Coronary artery (tissue), 2 donors: ENCODE data around the gene TAF1C.

Experiments used
- DNase-seq: peaks from one replicate; pipeline ENCODE4 v3.0.0-alpha.2; 2017; ENCODE audit warnings: low spot score
- H3K27ac ChIP-seq, 2 donors: fragments of 200-600 bp; sonication (generic); one replicate each; pipeline ENCODE4 v1.5.1; 2016 to 2019
- H3K4me3 ChIP-seq: fragments of 200-600 bp; sonication (generic); 2 replicates; pipeline ENCODE4 v1.5.1; 2016; ENCODE audit warnings: mild to moderate bottlenecking, moderate library complexity
- TF ChIP-seq, protein P1 (sequence below): fragments of 200-600 bp; sonication (generic); IDR thresholded peaks from one replicate; pipeline ENCODE4 v1.5.1; 2019; ENCODE audit warnings: antibody characterized with exemption

TAF1C gene

DNA sequence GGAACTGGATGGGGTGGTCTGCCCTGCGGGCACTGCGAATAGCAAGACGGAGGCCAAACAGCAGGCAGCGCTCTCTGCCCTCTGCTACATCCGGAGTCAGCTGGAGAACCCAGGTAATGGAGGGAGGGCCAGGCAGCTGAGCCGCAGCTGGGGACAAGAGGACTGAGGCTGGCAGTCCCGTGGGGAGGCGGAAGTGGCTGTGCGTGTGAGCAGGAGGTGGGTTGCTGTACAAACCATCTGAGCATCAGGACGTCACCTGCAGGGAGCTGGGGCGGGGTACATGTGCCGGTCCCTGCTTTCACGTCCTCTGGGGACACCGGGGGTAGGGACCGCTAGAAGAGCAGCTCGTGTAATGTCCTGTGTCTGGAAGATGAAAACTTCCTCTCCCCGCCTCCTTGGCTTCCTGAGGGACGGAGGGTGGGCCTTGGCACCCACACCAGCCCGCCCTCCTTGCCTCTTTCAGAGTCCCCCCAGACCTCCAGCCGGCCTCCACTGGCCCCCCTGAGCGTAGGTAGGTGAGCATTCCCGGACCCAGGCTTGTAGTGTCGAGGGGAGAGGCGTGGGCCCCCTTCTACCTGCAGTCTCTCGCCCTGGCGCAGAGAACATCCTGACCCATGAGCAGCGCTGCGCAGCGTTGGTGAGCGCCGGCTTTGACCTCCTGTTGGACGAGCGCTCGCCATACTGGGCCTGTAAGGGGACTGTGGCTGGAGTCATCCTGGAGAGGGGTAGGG is 7.8 kb upstream of the TAF1C start:
- TF ChIP-seq, protein P1, sequence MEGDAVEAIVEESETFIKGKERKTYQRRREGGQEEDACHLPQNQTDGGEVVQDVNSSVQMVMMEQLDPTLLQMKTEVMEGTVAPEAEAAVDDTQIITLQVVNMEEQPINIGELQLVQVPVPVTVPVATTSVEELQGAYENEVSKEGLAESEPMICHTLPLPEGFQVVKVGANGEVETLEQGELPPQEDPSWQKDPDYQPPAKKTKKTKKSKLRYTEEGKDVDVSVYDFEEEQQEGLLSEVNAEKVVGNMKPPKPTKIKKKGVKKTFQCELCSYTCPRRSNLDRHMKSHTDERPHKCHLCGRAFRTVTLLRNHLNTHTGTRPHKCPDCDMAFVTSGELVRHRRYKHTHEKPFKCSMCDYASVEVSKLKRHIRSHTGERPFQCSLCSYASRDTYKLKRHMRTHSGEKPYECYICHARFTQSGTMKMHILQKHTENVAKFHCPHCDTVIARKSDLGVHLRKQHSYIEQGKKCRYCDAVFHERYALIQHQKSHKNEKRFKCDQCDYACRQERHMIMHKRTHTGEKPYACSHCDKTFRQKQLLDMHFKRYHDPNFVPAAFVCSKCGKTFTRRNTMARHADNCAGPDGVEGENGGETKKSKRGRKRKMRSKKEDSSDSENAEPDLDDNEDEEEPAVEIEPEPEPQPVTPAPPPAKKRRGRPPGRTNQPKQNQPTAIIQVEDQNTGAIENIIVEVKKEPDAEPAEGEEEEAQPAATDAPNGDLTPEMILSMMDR, result no peak
- Histone ChIP-seq H3K27ac (no peak overlapping the region), H3K4me3 (no peak overlapping the region)
- DNase-seq, result no peak

DNA sequence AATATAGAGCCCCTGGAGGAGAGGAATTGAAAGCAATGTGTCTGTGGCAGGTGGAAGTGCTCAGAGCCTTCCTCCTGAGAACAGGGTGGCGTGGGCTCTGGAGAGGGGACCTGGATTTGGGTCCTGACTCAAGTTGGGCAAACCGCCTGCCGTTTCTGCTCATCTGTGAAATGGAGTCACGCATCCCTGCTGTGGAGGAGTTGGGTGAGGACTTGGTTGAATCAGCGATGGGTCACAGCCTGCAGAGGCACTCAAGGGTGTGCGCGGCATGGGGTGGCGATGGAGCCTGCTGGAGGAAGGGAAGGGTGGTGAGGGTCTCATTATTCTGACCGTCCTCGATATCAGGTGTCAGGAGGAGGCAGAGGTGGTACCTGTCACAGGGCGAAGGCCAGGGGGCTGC is 7.2 kb upstream of the TAF1C start:
- Histone ChIP-seq H3K4me3 (no peak overlapping the region), H3K27ac (no peak overlapping the region)
- no peak for DNase-seq
- TF ChIP-seq, protein P1, result no peak

- TF ChIP-seq, protein P1, result no peak
- H3K27ac ChIP-seq, result no peak overlapping the region
- DNase-seq, result no peak
Measured at GRCh38 chr16:84193480-84193879, 6.6 kb upstream of the TAF1C start.

DNA sequence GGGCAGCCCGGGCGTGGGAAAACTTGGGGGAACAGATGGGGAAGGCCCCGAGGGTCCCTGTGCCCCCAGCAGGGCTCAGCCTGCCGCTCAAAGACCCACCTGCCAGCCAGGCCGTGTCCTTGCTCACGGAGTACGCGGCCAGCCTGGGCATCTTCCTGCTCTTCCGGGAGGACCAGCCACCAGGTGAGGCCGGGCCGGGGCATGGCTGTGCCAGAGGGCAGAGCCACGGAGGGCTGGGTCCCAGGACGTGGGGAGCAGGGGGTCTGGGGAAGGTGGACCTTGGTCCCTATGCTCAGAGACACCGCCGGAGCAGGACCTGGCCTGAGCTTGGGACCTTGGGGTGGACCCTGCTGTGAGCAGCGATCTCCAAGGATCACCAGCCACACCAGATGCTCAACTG is 4.6 kb upstream of the TAF1C start:
- Histone ChIP-seq H3K4me3 (no peak overlapping the region), H3K27ac (no peak overlapping the region)
- no peak for DNase-seq
- TF ChIP-seq, protein P1, result no peak

More at GRCh38 chr16:84193480-84193879, 6.6 kb upstream of the TAF1C start:
- no peak overlapping the region for H3K4me3 ChIP-seq

GRCh38 chr16:84190731-84191388 is 4.0 kb upstream of the TAF1C start, which contains the start of gene ADAD2:
Gene ADAD2, plus strand, starts transcription at chr16:84191157. Its CDS starts 74 bp downstream, at chr16:84191231.
- Histone ChIP-seq H3K27ac (no peak within 1 kb of the TSS), H3K4me3 (no peak within 1 kb of the TSS)
- TF ChIP-seq, protein P1, result no peak
- no peak for DNase-seq

DNA sequence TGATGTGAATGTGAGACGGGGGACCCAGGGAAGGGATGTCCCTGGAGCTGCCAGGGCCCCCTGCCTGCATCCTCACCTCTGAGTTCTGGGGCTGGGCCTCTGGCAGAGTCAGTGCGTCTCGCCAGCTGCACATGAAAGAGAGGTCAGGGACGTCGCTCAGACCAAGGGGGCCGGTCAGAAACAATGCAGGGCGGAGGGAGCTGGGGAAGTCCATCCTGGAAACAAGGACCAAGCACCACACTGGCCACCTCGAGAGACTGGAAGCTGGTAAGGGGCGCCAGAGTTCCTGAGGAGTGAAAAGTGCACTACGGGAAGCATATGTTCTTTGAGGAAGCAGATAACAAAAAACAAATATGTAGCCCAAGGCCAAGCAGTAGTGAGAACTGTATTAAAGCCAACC is 2.1 kb downstream of the TAF1C start:
- H3K4me3 ChIP-seq, result no peak overlapping the region
- H3K27ac ChIP-seq, result no peak overlapping the region

More for the DNA sequence above, 2.1 kb downstream of the TAF1C start:
- TF ChIP-seq, protein P1, result no peak
- peak; percentile 68 for DNase-seq
